WTC11 (cell line): Measurements from ENCODE around the gene GSN. TPM values are rescaled to one million over a fixed set of nuclear protein-coding genes. Genes with fewer than 3 reads are reported as not detected.

ENCODE experiments used
- ATAC-seq: fragments of 200-7000 bp; cut with Tn5 transposase; 2 replicates; pipeline ENCODE4 v1.10.0; 2021; ENCODE audit warnings: mild to moderate bottlenecking, moderate library complexity
- CTCF ChIA-PET: fragments of 300-600 bp; sonication (Branson Sonifier 250); formaldehyde crosslinking; loops from one replicate; lab custom pipeline; 2021; ENCODE audit warnings: antibody characterized with exemption; lab: Charles Lee
- POLR2A ChIA-PET: fragments of 350-600 bp; sonication (Branson Sonifier 250); formaldehyde crosslinking; loops from one replicate; lab custom pipeline; 2021; ENCODE audit warnings: antibody characterized with exemption; lab: Charles Lee
- DNase-seq: peaks from one replicate; pipeline ENCODE4 v3.0.0; 2021; ENCODE audit warnings: low spot score
- H3K27ac Mint-ChIP-seq: 2 replicates; pipeline ENCODE4 v1.8.0; 2021; ENCODE audit warnings: mixed read lengths
- H3K27me3 Mint-ChIP-seq: 2 replicates; pipeline ENCODE4 v1.8.0; 2021; ENCODE audit warnings: low read depth, mild to moderate bottlenecking, moderate library complexity, mixed read lengths
- H3K36me3 Mint-ChIP-seq: 2 replicates; pipeline ENCODE4 v1.8.0; 2021; ENCODE audit warnings: mixed read lengths
- H3K4me1 Mint-ChIP-seq: 2 replicates; pipeline ENCODE4 v1.8.0; 2022; ENCODE audit warnings: mixed read lengths
- H3K4me3 Mint-ChIP-seq: 2 replicates; pipeline ENCODE4 v1.8.0; 2021; ENCODE audit warnings: mild to moderate bottlenecking, moderate library complexity, mixed read lengths
- H3K9me3 Mint-ChIP-seq: 2 replicates; pipeline ENCODE4 v1.8.0; 2021; ENCODE audit warnings: mixed read lengths
- ELF4 ChIP-seq: sonication (generic); formaldehyde crosslinking; IDR thresholded peaks from 2 replicates; pipeline ENCODE4 v1.8.1; 2022; ENCODE audit warnings: low read depth, mild to moderate bottlenecking, moderate library complexity, missing genetic modification reagents
- GABPB1 ChIP-seq: sonication (generic); formaldehyde crosslinking; IDR thresholded peaks from 2 replicates; pipeline ENCODE4 v1.8.1; 2023; ENCODE audit warnings: mild to moderate bottlenecking, missing genetic modification reagents
- NFE2L1 ChIP-seq: sonication (generic); formaldehyde crosslinking; IDR thresholded peaks from 2 replicates; pipeline ENCODE4 v1.8.1; 2023; ENCODE audit warnings: missing genetic modification reagents
- RELA ChIP-seq: sonication (generic); formaldehyde crosslinking; IDR thresholded peaks from 2 replicates; pipeline ENCODE4 v1.8.1; 2022; ENCODE audit warnings: missing genetic modification reagents, mild to moderate bottlenecking, borderline replicate concordance
- TP53 ChIP-seq: sonication (generic); formaldehyde crosslinking; IDR thresholded peaks from 2 replicates; pipeline ENCODE4 v1.8.1; 2023; ENCODE audit warnings: mild to moderate bottlenecking, missing genetic modification reagents
- ZNF121 ChIP-seq: sonication (generic); formaldehyde crosslinking; IDR thresholded peaks from 2 replicates; pipeline ENCODE4 v1.8.0; 2023; ENCODE audit warnings: missing genetic modification reagents
- ZNF138 ChIP-seq: sonication (generic); formaldehyde crosslinking; conservative IDR thresholded peaks from 2 replicates; pipeline ENCODE4 v1.8.1; 2022; ENCODE audit warnings: mild to moderate bottlenecking, moderate library complexity, missing genetic modification reagents
- ZNF219 ChIP-seq: sonication (generic); formaldehyde crosslinking; IDR thresholded peaks from 2 replicates; pipeline ENCODE4 v1.8.0; 2023; ENCODE audit warnings: missing genetic modification reagents, mild to moderate bottlenecking, borderline replicate concordance
- total RNA-seq: library from RNA; stranded (reverse); gene quantifications from 3 replicates; pipeline ENCODE4 v1.2.3, GENCODE V29; 2021
- TF ChIP-seq, protein P1 (sequence below): fragments of 250-450 bp; sonication (Bioruptor Pico); IDR thresholded peaks from 2 replicates; pipeline ENCODE4 v2.1.2; 2022; ENCODE audit warnings: mild to moderate bottlenecking, moderate library complexity
- TF ChIP-seq, protein P2 (sequence below): sonication (generic); formaldehyde crosslinking; IDR thresholded peaks from 2 replicates; pipeline ENCODE4 v1.8.1; 2022; ENCODE audit warnings: missing genetic modification reagents, borderline replicate concordance
- TF ChIP-seq, protein P3 (sequence below): sonication (generic); formaldehyde crosslinking; conservative IDR thresholded peaks from 2 replicates; pipeline ENCODE4 v1.8.1; 2023; ENCODE audit warnings: mild to moderate bottlenecking, low read depth, missing genetic modification reagents, moderate library complexity
- TF ChIP-seq, protein P4 (sequence below): sonication (generic); formaldehyde crosslinking; IDR thresholded peaks from 2 replicates; pipeline ENCODE4 v1.8.1; 2022; ENCODE audit warnings: mild to moderate bottlenecking, missing genetic modification reagents, moderate library complexity, borderline replicate concordance
- TF ChIP-seq, protein P5 (sequence below): sonication (generic); formaldehyde crosslinking; IDR thresholded peaks from 2 replicates; pipeline ENCODE4 v1.8.1; 2023; ENCODE audit warnings: mild to moderate bottlenecking, missing genetic modification reagents
- TF ChIP-seq, protein P6 (sequence below): fragments of 250-450 bp; sonication (Bioruptor Pico); IDR thresholded peaks from 2 replicates; pipeline ENCODE4 v1.9.0; 2021; ENCODE audit warnings: mild to moderate bottlenecking
- TF ChIP-seq, protein P7 (sequence below): sonication (generic); formaldehyde crosslinking; conservative IDR thresholded peaks from 2 replicates; pipeline ENCODE4 v1.8.1; 2022; ENCODE audit warnings: mild to moderate bottlenecking, missing genetic modification reagents
- TF ChIP-seq, protein P8 (sequence below): sonication (generic); formaldehyde crosslinking; IDR thresholded peaks from 2 replicates; pipeline ENCODE4 v1.8.0; 2023; ENCODE audit warnings: missing genetic modification reagents

Gene GSN
- total RNA-seq, 1 experiment from 2014 or later, result 47.0 TPM

DNA sequence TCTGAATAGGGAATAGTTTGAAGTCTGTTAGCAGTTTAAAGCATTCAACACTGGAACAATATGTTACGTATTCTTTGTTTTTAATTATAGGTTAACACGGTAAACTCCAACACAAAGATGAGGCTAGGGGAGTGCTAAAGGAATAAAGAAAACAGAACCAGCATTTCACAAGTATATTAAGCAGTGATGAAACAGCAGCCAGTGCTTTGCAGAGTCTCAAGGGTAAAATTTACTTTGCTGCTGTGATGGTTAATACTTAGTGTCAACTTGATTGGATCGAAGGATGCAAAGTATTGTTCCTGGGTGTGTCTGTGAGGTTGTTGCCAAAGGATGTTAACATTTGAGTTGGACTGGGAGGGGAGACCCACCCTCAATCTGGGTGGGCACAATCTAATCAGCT, 30.0 kb upstream of the GSN start:
- Mint-ChIP-seq H3K36me3 (no peaks in the 10 kb centered on the region), H3K27me3 (peaks cover 8% of the 10 kb centered on the region)
- CTCF ChIA-PET, result no interaction called here
- TF ChIP-seq ZNF138 (no peak), RELA (CRISPR knock-in tag) (no peak), NFE2L1 (CRISPR knock-in tag) (no peak), GABPB1 (CRISPR knock-in tag) (no peak), ZNF121 (CRISPR knock-in tag) (no peak), TP53 (CRISPR knock-in tag) (no peak), ELF4 (CRISPR knock-in tag) (no peak), ZNF219 (CRISPR knock-in tag) (no peak)
- TF ChIP-seq, protein P1, sequence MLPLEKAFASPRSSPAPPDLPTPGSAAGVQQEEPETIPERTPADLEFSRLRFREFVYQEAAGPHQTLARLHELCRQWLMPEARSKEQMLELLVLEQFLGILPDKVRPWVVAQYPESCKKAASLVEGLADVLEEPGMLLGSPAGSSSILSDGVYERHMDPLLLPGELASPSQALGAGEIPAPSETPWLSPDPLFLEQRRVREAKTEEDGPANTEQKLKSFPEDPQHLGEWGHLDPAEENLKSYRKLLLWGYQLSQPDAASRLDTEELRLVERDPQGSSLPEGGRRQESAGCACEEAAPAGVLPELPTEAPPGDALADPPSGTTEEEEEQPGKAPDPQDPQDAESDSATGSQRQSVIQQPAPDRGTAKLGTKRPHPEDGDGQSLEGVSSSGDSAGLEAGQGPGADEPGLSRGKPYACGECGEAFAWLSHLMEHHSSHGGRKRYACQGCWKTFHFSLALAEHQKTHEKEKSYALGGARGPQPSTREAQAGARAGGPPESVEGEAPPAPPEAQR (CRISPR knock-in tag), result no peak
- TF ChIP-seq, protein P2, sequence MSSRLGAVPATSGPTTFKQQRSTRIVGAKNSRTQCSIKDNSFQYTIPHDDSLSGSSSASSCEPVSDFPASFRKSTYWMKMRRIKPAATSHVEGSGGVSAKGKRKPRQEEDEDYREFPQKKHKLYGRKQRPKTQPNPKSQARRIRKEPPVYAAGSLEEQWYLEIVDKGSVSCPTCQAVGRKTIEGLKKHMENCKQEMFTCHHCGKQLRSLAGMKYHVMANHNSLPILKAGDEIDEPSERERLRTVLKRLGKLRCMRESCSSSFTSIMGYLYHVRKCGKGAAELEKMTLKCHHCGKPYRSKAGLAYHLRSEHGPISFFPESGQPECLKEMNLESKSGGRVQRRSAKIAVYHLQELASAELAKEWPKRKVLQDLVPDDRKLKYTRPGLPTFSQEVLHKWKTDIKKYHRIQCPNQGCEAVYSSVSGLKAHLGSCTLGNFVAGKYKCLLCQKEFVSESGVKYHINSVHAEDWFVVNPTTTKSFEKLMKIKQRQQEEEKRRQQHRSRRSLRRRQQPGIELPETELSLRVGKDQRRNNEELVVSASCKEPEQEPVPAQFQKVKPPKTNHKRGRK (CRISPR knock-in tag), result no peak
- TF ChIP-seq, protein P3, sequence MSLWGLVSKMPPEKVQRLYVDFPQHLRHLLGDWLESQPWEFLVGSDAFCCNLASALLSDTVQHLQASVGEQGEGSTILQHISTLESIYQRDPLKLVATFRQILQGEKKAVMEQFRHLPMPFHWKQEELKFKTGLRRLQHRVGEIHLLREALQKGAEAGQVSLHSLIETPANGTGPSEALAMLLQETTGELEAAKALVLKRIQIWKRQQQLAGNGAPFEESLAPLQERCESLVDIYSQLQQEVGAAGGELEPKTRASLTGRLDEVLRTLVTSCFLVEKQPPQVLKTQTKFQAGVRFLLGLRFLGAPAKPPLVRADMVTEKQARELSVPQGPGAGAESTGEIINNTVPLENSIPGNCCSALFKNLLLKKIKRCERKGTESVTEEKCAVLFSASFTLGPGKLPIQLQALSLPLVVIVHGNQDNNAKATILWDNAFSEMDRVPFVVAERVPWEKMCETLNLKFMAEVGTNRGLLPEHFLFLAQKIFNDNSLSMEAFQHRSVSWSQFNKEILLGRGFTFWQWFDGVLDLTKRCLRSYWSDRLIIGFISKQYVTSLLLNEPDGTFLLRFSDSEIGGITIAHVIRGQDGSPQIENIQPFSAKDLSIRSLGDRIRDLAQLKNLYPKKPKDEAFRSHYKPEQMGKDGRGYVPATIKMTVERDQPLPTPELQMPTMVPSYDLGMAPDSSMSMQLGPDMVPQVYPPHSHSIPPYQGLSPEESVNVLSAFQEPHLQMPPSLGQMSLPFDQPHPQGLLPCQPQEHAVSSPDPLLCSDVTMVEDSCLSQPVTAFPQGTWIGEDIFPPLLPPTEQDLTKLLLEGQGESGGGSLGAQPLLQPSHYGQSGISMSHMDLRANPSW (CRISPR knock-in tag), result no peak
- TF ChIP-seq, protein P4, sequence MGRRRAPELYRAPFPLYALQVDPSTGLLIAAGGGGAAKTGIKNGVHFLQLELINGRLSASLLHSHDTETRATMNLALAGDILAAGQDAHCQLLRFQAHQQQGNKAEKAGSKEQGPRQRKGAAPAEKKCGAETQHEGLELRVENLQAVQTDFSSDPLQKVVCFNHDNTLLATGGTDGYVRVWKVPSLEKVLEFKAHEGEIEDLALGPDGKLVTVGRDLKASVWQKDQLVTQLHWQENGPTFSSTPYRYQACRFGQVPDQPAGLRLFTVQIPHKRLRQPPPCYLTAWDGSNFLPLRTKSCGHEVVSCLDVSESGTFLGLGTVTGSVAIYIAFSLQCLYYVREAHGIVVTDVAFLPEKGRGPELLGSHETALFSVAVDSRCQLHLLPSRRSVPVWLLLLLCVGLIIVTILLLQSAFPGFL, result no peak
- TF ChIP-seq, protein P5, sequence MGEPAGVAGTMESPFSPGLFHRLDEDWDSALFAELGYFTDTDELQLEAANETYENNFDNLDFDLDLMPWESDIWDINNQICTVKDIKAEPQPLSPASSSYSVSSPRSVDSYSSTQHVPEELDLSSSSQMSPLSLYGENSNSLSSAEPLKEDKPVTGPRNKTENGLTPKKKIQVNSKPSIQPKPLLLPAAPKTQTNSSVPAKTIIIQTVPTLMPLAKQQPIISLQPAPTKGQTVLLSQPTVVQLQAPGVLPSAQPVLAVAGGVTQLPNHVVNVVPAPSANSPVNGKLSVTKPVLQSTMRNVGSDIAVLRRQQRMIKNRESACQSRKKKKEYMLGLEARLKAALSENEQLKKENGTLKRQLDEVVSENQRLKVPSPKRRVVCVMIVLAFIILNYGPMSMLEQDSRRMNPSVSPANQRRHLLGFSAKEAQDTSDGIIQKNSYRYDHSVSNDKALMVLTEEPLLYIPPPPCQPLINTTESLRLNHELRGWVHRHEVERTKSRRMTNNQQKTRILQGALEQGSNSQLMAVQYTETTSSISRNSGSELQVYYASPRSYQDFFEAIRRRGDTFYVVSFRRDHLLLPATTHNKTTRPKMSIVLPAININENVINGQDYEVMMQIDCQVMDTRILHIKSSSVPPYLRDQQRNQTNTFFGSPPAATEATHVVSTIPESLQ (CRISPR knock-in tag), result no peak
- TF ChIP-seq, protein P6, sequence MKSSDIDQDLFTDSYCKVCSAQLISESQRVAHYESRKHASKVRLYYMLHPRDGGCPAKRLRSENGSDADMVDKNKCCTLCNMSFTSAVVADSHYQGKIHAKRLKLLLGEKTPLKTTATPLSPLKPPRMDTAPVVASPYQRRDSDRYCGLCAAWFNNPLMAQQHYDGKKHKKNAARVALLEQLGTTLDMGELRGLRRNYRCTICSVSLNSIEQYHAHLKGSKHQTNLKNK (CRISPR knock-in tag), result no peak
- TF ChIP-seq, protein P7, sequence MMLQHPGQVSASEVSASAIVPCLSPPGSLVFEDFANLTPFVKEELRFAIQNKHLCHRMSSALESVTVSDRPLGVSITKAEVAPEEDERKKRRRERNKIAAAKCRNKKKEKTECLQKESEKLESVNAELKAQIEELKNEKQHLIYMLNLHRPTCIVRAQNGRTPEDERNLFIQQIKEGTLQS, result no peak
- TF ChIP-seq, protein P8, sequence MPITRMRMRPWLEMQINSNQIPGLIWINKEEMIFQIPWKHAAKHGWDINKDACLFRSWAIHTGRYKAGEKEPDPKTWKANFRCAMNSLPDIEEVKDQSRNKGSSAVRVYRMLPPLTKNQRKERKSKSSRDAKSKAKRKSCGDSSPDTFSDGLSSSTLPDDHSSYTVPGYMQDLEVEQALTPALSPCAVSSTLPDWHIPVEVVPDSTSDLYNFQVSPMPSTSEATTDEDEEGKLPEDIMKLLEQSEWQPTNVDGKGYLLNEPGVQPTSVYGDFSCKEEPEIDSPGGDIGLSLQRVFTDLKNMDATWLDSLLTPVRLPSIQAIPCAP (CRISPR knock-in tag), result no peak
- TF ChIP-seq, all 79 proteins: peak for 0
- ATAC-seq (no peak), DNase-seq (no peak)
- H3K27ac Mint-ChIP-seq, result no peak overlapping the region
- POLR2A ChIA-PET, result no interaction called here
- H3K4me1 Mint-ChIP-seq, result peaks cover 13% of the 10 kb centered on the region
- H3K9me3 Mint-ChIP-seq, result no peaks in the 10 kb centered on the region
- H3K4me3 Mint-ChIP-seq, result no peak overlapping the region
